Immature natural killer cell (primary cell): ENCODE measurements around the gene TMEM128. TPM values are rescaled to one million over a fixed set of nuclear protein-coding genes. Genes with fewer than 3 reads are reported as not detected.
A peak's percentile ranks its signal among the peaks of the same experiment; 100 is the strongest.
"Not testable (repeated sequence)": the region's sequence is repeated elsewhere in the genome, so short reads cannot be mapped to it uniquely, and the experiment has no call there.

Experiments
- DNase-seq, 3 donors: peaks; one replicate each; pipeline ENCODE4 v3.0.0; 2022; ENCODE audit warnings: mixed read lengths in 1 of 3
- H3K27ac Mint-ChIP-seq, 6 donors: one replicate each; pipeline ENCODE4 v1.8.0; 2020; ENCODE audit warnings: mixed read lengths in 6 of 6, mild to moderate bottlenecking in 5 of 6, inconsistent platforms in 4 of 6, moderate library complexity in 3 of 6
- H3K27me3 Mint-ChIP-seq, 3 donors: one replicate each; pipeline ENCODE4 v1.8.0; 2020 to 2021; ENCODE audit warnings: low read depth in 3 of 3, mild to moderate bottlenecking in 3 of 3, mixed read lengths in 3 of 3, moderate library complexity in 3 of 3, inconsistent platforms in 1 of 3
- H3K36me3 Mint-ChIP-seq, 3 donors: one replicate each; pipeline ENCODE4 v1.8.0; 2020; ENCODE audit warnings: mixed read lengths in 3 of 3, inconsistent platforms in 2 of 3, mild to moderate bottlenecking in 2 of 3
- H3K4me1 Mint-ChIP-seq, 2 donors: one replicate each; pipeline ENCODE4 v1.8.0; 2020; ENCODE audit warnings: inconsistent platforms in 2 of 2, mild to moderate bottlenecking in 2 of 2, mixed read lengths in 2 of 2, moderate library complexity in 1 of 2
- H3K4me3 Mint-ChIP-seq, 5 donors: one replicate each; pipeline ENCODE4 v1.8.0; 2020; ENCODE audit warnings: mild to moderate bottlenecking in 5 of 5, mixed read lengths in 5 of 5, inconsistent platforms in 3 of 5, moderate library complexity in 3 of 5
- H3K9me3 Mint-ChIP-seq, 6 donors: one replicate each; pipeline ENCODE4 v1.8.0; 2020; ENCODE audit warnings: mild to moderate bottlenecking in 6 of 6, mixed read lengths in 6 of 6, inconsistent platforms in 4 of 6, moderate library complexity in 3 of 6
- polyA plus RNA-seq, 3 donors: library from polyadenylated mRNA; unstranded; fragments of 300-500 nt; fragmentation: Illumina TruSeq; gene quantifications; one replicate each; pipeline ENCODE4 v1.2.3, GENCODE V29; 2021

Gene TMEM128
- polyA plus RNA-seq, 3 donors from 2014 or later, result 36.4 to 45.6 (median 41.0) TPM

GRCh38 chr4:4247696-4248028, 361 bp downstream of the TMEM128 start:
- Mint-ChIP-seq H3K9me3 (no peaks in the 10 kb centered on the region), H3K36me3 (peaks cover 7 to 16% (median 14%) of the 10 kb centered on the region in 3 donors), H3K27ac (peak overlapping the region; percentile 97 to 99 (median 98)), H3K27me3 (peaks cover 4 to 11% (median 5%) of the 10 kb centered on the region in 3 donors), H3K4me1 (peaks cover 29 to 38% of the 10 kb centered on the region in 2 donors), H3K4me3 (peak overlapping the region; percentile 93 to 99 (median 96))
- no peak for DNase-seq

- Mint-ChIP-seq H3K27me3 (peaks cover 2 to 11% (median 4%) of the 10 kb centered on the region in 3 donors), H3K36me3 (peaks cover 13 to 30% (median 23%) of the 10 kb centered on the region in 3 donors), H3K27ac (no peak overlapping the region), H3K4me3 (no peak overlapping the region), H3K4me1 (peaks cover 31 to 38% of the 10 kb centered on the region in 2 donors), H3K9me3 (no peaks in the 10 kb centered on the region)
- no peak for DNase-seq
Measured at GRCh38 chr4:4245172-4245571, 2.9 kb downstream of the TMEM128 start.

- peaks cover 21 to 48% (median 36%) of the 10 kb centered on the region in 3 donors for H3K36me3 Mint-ChIP-seq
- H3K27me3 Mint-ChIP-seq, H3K27ac Mint-ChIP-seq, H3K4me1 Mint-ChIP-seq, DNase-seq, H3K9me3 Mint-ChIP-seq, H3K4me3 Mint-ChIP-seq: not testable (repeated sequence)
Measured at GRCh38 chr4:4239551-4239950, 8.5 kb downstream of the TMEM128 start.

GRCh38 chr4:4233610-4234009, 14.4 kb downstream of the TMEM128 start:
- Mint-ChIP-seq H3K27ac (no peak overlapping the region), H3K9me3 (peaks cover 0 to 6% (median 0%) of the 10 kb centered on the region in 6 donors), H3K36me3 (peaks cover 8 to 18% (median 15%) of the 10 kb centered on the region in 3 donors), H3K4me1 (no peaks in the 10 kb centered on the region), H3K27me3 (peaks cover 0 to 7% (median under 1%) of the 10 kb centered on the region in 3 donors), H3K4me3 (no peak overlapping the region)
- no peak for DNase-seq

- peaks cover 13 to 38% (median 16%) of the 10 kb centered on the region in 3 donors for H3K27me3 Mint-ChIP-seq
- no peak overlapping the region for H3K27ac Mint-ChIP-seq
- peaks cover 0 to 6% (median 1%) of the 10 kb centered on the region in 6 donors for H3K9me3 Mint-ChIP-seq
- H3K36me3 Mint-ChIP-seq, result peaks cover 2 to 6% (median 3%) of the 10 kb centered on the region in 3 donors
- DNase-seq, result no peak
- H3K4me3 Mint-ChIP-seq, result no peak overlapping the region
- peaks cover 0 to 4% of the 10 kb centered on the region in 2 donors for H3K4me1 Mint-ChIP-seq
Measured at GRCh38 chr4:4228356-4228668, 19.7 kb downstream of the TMEM128 start.

GRCh38 chr4:4227510-4228355, 20.3 kb downstream of the TMEM128 start:
- H3K4me1 Mint-ChIP-seq, result peaks cover 0 to 4% of the 10 kb centered on the region in 2 donors
- H3K27me3 Mint-ChIP-seq, result peaks cover 16 to 40% (median 17%) of the 10 kb centered on the region in 3 donors
- no peak for DNase-seq
- H3K27ac Mint-ChIP-seq, result no peak overlapping the region
- no peak overlapping the region for H3K4me3 Mint-ChIP-seq
- peaks cover 1 to 6% (median 5%) of the 10 kb centered on the region in 3 donors for H3K36me3 Mint-ChIP-seq
- H3K9me3 Mint-ChIP-seq, result peaks cover 0 to 2% (median under 1%) of the 10 kb centered on the region in 6 donors

GRCh38 chr4:4226606-4227438, 21.2 kb downstream of the TMEM128 start, which contains the start of gene OTOP1:
Gene OTOP1, minus strand, starts transcription at chr4:4226929. Its CDS starts 65 bp downstream, at chr4:4226864.
- no peak for DNase-seq
- peaks cover 16 to 40% (median 17%) of the 10 kb centered on the region in 3 donors for H3K27me3 Mint-ChIP-seq
- peaks cover 0 to 6% (median 5%) of the 10 kb centered on the region in 3 donors for H3K36me3 Mint-ChIP-seq
- H3K9me3 Mint-ChIP-seq, result peaks cover 0 to 2% (median 0%) of the 10 kb centered on the region in 6 donors
- peak within 1 kb of the TSS in 2 of 5 donors; percentile 28 to 58 for H3K4me3 Mint-ChIP-seq
- H3K4me1 Mint-ChIP-seq, result peaks cover 0 to 4% of the 10 kb centered on the region in 2 donors
- H3K27ac Mint-ChIP-seq, result no peak within 1 kb of the TSS

- H3K36me3 Mint-ChIP-seq, result peaks cover 0 to 6% (median 5%) of the 10 kb centered on the region in 3 donors
- no peak overlapping the region for H3K27ac Mint-ChIP-seq
- H3K4me3 Mint-ChIP-seq, result peak overlapping the region in 2 of 5 donors; percentile 28 to 58
- H3K4me1 Mint-ChIP-seq, result peaks cover 0 to 4% of the 10 kb centered on the region in 2 donors
- no peak for DNase-seq
- peaks cover 0 to 2% (median 0%) of the 10 kb centered on the region in 6 donors for H3K9me3 Mint-ChIP-seq
- H3K27me3 Mint-ChIP-seq, result peaks cover 16 to 40% (median 17%) of the 10 kb centered on the region in 3 donors
Measured at GRCh38 chr4:4225915-4226605, 22.0 kb downstream of the TMEM128 start.

- H3K36me3 Mint-ChIP-seq, result no peaks in the 10 kb centered on the region
Measured at GRCh38 chr4:4217113-4217512, 30.9 kb downstream of the TMEM128 start.

GRCh38 chr4:4216648-4217047, 31.4 kb downstream of the TMEM128 start:
- no peaks in the 10 kb centered on the region for H3K4me1 Mint-ChIP-seq
- H3K27me3 Mint-ChIP-seq, result peaks cover 5 to 11% (median 11%) of the 10 kb centered on the region in 3 donors
- H3K27ac Mint-ChIP-seq, result no peak overlapping the region
- no peak for DNase-seq
- no peaks in the 10 kb centered on the region for H3K9me3 Mint-ChIP-seq
- H3K36me3 Mint-ChIP-seq, result no peaks in the 10 kb centered on the region
- H3K4me3 Mint-ChIP-seq, result no peak overlapping the region

More at GRCh38 chr4:4217113-4217512, 30.9 kb downstream of the TMEM128 start:
- no peak overlapping the region for H3K27ac Mint-ChIP-seq
- no peaks in the 10 kb centered on the region for H3K4me1 Mint-ChIP-seq
- H3K9me3 Mint-ChIP-seq, result no peaks in the 10 kb centered on the region
- DNase-seq, result no peak
- H3K27me3 Mint-ChIP-seq, result peaks cover 4 to 11% (median 7%) of the 10 kb centered on the region in 3 donors
- no peak overlapping the region for H3K4me3 Mint-ChIP-seq

GRCh38 chr4:4213674-4214073, 34.3 kb downstream of the TMEM128 start:
- not testable (repeated sequence) for H3K4me1 Mint-ChIP-seq, H3K27ac Mint-ChIP-seq, H3K4me3 Mint-ChIP-seq, H3K36me3 Mint-ChIP-seq, DNase-seq, H3K9me3 Mint-ChIP-seq
- H3K27me3 Mint-ChIP-seq, result peaks cover 4 to 12% (median 5%) of the 10 kb centered on the region in 3 donors

GRCh38 chr4:4206204-4206603, 41.8 kb downstream of the TMEM128 start:
- Mint-ChIP-seq H3K9me3 (no peaks in the 10 kb centered on the region), H3K27ac (no peak overlapping the region), H3K4me1 (no peaks in the 10 kb centered on the region), H3K36me3 (no peaks in the 10 kb centered on the region), H3K27me3 (peaks cover 0 to 17% (median 4%) of the 10 kb centered on the region in 3 donors), H3K4me3 (no peak overlapping the region)
- DNase-seq, result no peak

- no peak overlapping the region for H3K27ac Mint-ChIP-seq
- no peak for DNase-seq
- H3K4me1 Mint-ChIP-seq, result no peaks in the 10 kb centered on the region
- no peak overlapping the region for H3K4me3 Mint-ChIP-seq
- no peaks in the 10 kb centered on the region for H3K9me3 Mint-ChIP-seq
- no peaks in the 10 kb centered on the region for H3K36me3 Mint-ChIP-seq
- peaks cover 0 to 17% (median 1%) of the 10 kb centered on the region in 3 donors for H3K27me3 Mint-ChIP-seq
Measured at GRCh38 chr4:4204401-4204745, 43.6 kb downstream of the TMEM128 start.
